Esophagus muscularis mucosa (tissue), 4 donors: Measurements from ENCODE around the gene FBXO4. TPM values are rescaled to one million over a fixed set of nuclear protein-coding genes. Genes with fewer than 3 reads are reported as not detected.
"Not testable (repeated sequence)": the region's sequence is repeated elsewhere in the genome, so short reads cannot be mapped to it uniquely, and the experiment has no call there.

Experiments used
- DNase-seq: peaks from one replicate; pipeline ENCODE4 v3.0.0-alpha.2; 2017; ENCODE audit errors: extremely low spot score
- H3K27ac ChIP-seq, 4 donors: fragments of 200-600 bp; sonication (generic); replicated peaks in 1 of 4; 1 replicate in 3 of 4; 2 replicates in 1 of 4; pipeline ENCODE4 v1.5.1; 2016 to 2019; ENCODE audit warnings: mild to moderate bottlenecking in 1 of 4
- H3K27me3 ChIP-seq, 4 donors: fragments of 200-600 bp; sonication (generic); one replicate each; pipeline versions ENCODE4 v1.5.1 to v1.6.0; 2016 to 2019
- H3K36me3 ChIP-seq, 4 donors: fragments of 200-600 bp; sonication (generic); one replicate each; pipeline ENCODE4 v1.5.1; 2016 to 2019
- H3K4me1 ChIP-seq, 4 donors: fragments of 200-600 bp; sonication (generic); one replicate each; pipeline ENCODE4 v1.5.1; 2016 to 2019
- H3K4me3 ChIP-seq, 4 donors: fragments of 200-600 bp; sonication (generic); 1 replicate in 2 of 4; 2 replicates in 2 of 4; pipeline ENCODE4 v1.5.1; 2016 to 2019; ENCODE audit warnings: mild to moderate bottlenecking in 4 of 4, moderate library complexity in 1 of 4
- H3K9me3 ChIP-seq, 4 donors: fragments of 200-600 bp; sonication (generic); 1 replicate in 3 of 4; 2 replicates in 1 of 4; pipeline ENCODE4 v1.5.1; 2016 to 2019
- CTCF ChIP-seq, 3 experiments: fragments of 200-600 bp in 2 of 3; fragments of 450-650 bp in 1 of 3; sonication (generic) in 2 of 3; IDR thresholded peaks; one replicate each; pipeline ENCODE4 v1.5.1; 2017 to 2019; ENCODE audit warnings: antibody characterized with exemption in 3 of 3, mild to moderate bottlenecking in 2 of 3, moderate library complexity in 1 of 3
- EP300 ChIP-seq: sonication (generic); formaldehyde crosslinking; IDR thresholded peaks from one replicate; pipeline ENCODE4 v1.6.1; 2017; ENCODE audit warnings: antibody characterized with exemption
- POLR2A ChIP-seq: fragments of 450-650 bp; IDR thresholded peaks from one replicate; pipeline ENCODE4 v1.6.1; 2017; ENCODE audit warnings: antibody characterized with exemption, moderate library complexity, mild to moderate bottlenecking, low read depth
- POLR2AphosphoS5 ChIP-seq, 2 donors: sonication (generic); formaldehyde crosslinking; IDR thresholded peaks; one replicate each; pipeline ENCODE4 v1.6.1; 2017; ENCODE audit warnings: antibody characterized with exemption in 2 of 2
- WGBS: methylation state at CpG from one replicate; pipeline ENCODE4 v1.1.5; 2018; 5-methylcytosine and 5-hydroxymethylcytosine counted together
- intact Hi-C: fragments of 100-400 bp; cut with DNase I; formaldehyde crosslinking; loops from one replicate; pipeline ENCODE4 v1.15.1; 2023
- total RNA-seq, 4 donors: library from RNA; depleted of rRNA; stranded (reverse); fragments of >200 nt; gene quantifications; one replicate each; pipeline versions ENCODE4 v1.1.0 to v1.2.1, GENCODE V29; 2016

The FBXO4 gene
- total RNA-seq, 4 donors from 2014 or later = 5.1 to 8.8 (median 7.5) TPM

- no peak overlapping the region for H3K4me3 ChIP-seq
- H3K36me3 ChIP-seq = peaks cover 0 to 21% (median 0%) of the 10 kb centered on the region in 4 donors
- no peak overlapping the region for H3K27ac ChIP-seq
- no peak for DNase-seq
- no peaks in the 10 kb centered on the region for H3K27me3 ChIP-seq
- intact Hi-C loops = loop anchor here (5.0 kb wide), 1 partner anchor 840 kb away; no protein-coding TSS in a partner anchor
- no peak for TF ChIP-seq POLR2A
- H3K4me1 ChIP-seq = peaks cover 6 to 17% (median 13%) of the 10 kb centered on the region in 4 donors
- H3K9me3 ChIP-seq = no peaks in the 10 kb centered on the region
- WGBS = 94% methylated on average over 4 of the region's 4 CpGs
These were observed 2.5 kb downstream of the FBXO4 start for GRCh38 chr5:41927604-41928003.

- Histone ChIP-seq H3K27ac (no peak overlapping the region), H3K4me1 (peaks cover 6 to 17% (median 13%) of the 10 kb centered on the region in 4 donors), H3K27me3 (no peaks in the 10 kb centered on the region), H3K9me3 (no peaks in the 10 kb centered on the region), H3K36me3 (peaks cover 1 to 27% (median 7%) of the 10 kb centered on the region in 4 donors), H3K4me3 (no peak overlapping the region)
- no peak for DNase-seq
- TF ChIP-seq EP300 = no peak
- TF ChIP-seq POLR2AphosphoS5 (IDR thresholded peaks at IDR 0.05) = no peak
- no peak for TF ChIP-seq POLR2A
- no peak for TF ChIP-seq CTCF (IDR thresholded peaks at IDR 0.05)
- intact Hi-C loops = loop anchor here (5.0 kb wide), 1 partner anchor 838 kb away; no protein-coding TSS in a partner anchor
These were observed 4.0 kb downstream of the FBXO4 start for GRCh38 chr5:41929035-41929434.

GRCh38 chr5:41932770-41933169, 7.7 kb downstream of the FBXO4 start:
- WGBS = 92% methylated on average over 2 of the region's 2 CpGs
- no peaks in the 10 kb centered on the region for H3K9me3 ChIP-seq
- H3K36me3 ChIP-seq = peaks cover 11 to 43% (median 27%) of the 10 kb centered on the region in 4 donors
- no peak for DNase-seq
- H3K4me3 ChIP-seq = no peak overlapping the region
- intact Hi-C loops = no loop called here
- no peaks in the 10 kb centered on the region for H3K27me3 ChIP-seq
- H3K27ac ChIP-seq = no peak overlapping the region
- H3K4me1 ChIP-seq = no peaks in the 10 kb centered on the region
- TF ChIP-seq EP300 (no peak), POLR2A (no peak), POLR2AphosphoS5 (IDR thresholded peaks at IDR 0.05) (no peak), CTCF (IDR thresholded peaks at IDR 0.05) (no peak)

GRCh38 chr5:41935544-41935943, 10.5 kb downstream of the FBXO4 start:
- Histone ChIP-seq H3K36me3 (peaks cover 11 to 41% (median 35%) of the 10 kb centered on the region in 4 donors), H3K9me3 (no peaks in the 10 kb centered on the region), H3K4me3 (no peak overlapping the region), H3K4me1 (no peaks in the 10 kb centered on the region), H3K27me3 (no peaks in the 10 kb centered on the region), H3K27ac (no peak overlapping the region)
- TF ChIP-seq CTCF (IDR thresholded peaks at IDR 0.05) (no peak), EP300 (no peak), POLR2A (no peak), POLR2AphosphoS5 (IDR thresholded peaks at IDR 0.05) (no peak)
- intact Hi-C loops = no loop called here
- DNase-seq = no peak

- TF ChIP-seq CTCF (IDR thresholded peaks at IDR 0.05) = no peak
- no peak for TF ChIP-seq POLR2AphosphoS5 (IDR thresholded peaks at IDR 0.05)
- TF ChIP-seq EP300 = no peak
- no peak for TF ChIP-seq POLR2A
- H3K27me3 ChIP-seq = no peaks in the 10 kb centered on the region
- 100% methylated on average over 1 of the region's 1 CpG for WGBS
- H3K4me1 ChIP-seq = no peaks in the 10 kb centered on the region
- no peak overlapping the region for H3K4me3 ChIP-seq
- no peaks in the 10 kb centered on the region for H3K9me3 ChIP-seq
- intact Hi-C loops = no loop called here
- H3K36me3 ChIP-seq = peaks cover 0 to 19% (median 15%) of the 10 kb centered on the region in 4 donors
- DNase-seq = no peak
- no peak overlapping the region for H3K27ac ChIP-seq
These were observed 15.6 kb downstream of the FBXO4 start for GRCh38 chr5:41940641-41941040.

- DNase-seq, H3K4me1 ChIP-seq, intact Hi-C loops, H3K9me3 ChIP-seq, H3K27ac ChIP-seq, H3K4me3 ChIP-seq, H3K27me3 ChIP-seq: not testable (repeated sequence)
- 96% methylated on average over 7 of the region's 7 CpGs for WGBS
- H3K36me3 ChIP-seq = peaks cover 0 to 11% (median 0%) of the 10 kb centered on the region in 4 donors
These were observed 20.4 kb downstream of the FBXO4 start for GRCh38 chr5:41945332-41945955.
